Heart left ventricle (tissue), 13 donors: ENCODE results near the gene ZDHHC20.

ENCODE experiments used
- CTCF ChIP-seq, 12 donors: fragments of 200-600 bp; sonication (generic) in 4 of 12; IDR thresholded peaks; one replicate each; pipeline versions ENCODE4 v1.5.0 to v1.8.0; 2018 to 2022; ENCODE audit warnings: antibody characterized with exemption in 12 of 12, mild to moderate bottlenecking in 5 of 12
- POLR2A ChIP-seq, 2 donors: fragments of 450-650 bp; IDR thresholded peaks; one replicate each; pipeline ENCODE4 v1.6.1; 2017; ENCODE audit warnings: antibody characterized with exemption in 2 of 2, mild to moderate bottlenecking in 2 of 2, moderate library complexity in 2 of 2
- donor health status: ischemic (EF 13 %, LVEDD 7.1; RV severe dilation, severe dysfunction).
- donor health status: DM: no; HTN: yes; CAD: no.
- donor health status: DM: no; HTN: no; CAD: no.
- donor health status: ischemic (EF 25% LVEDD 6.9; RV normal size, moderate dysfunction).
- donor health status: ischemic (EF 25% LVEDD 5.7; RV mildly dilated, moderate dysfunction).
- donor health status: ischemic (EF 35%, LVEDD 5.7; RV mildly dilated, moderate dysfunction).
- donor health status: nonischemic (EF 11% LVEDD 7.7; RV severe dilation, severe dysfunction).
- donor health status: DM: yes; HTN: yes; CAD: no.
- donor health status: PGD.
- donor health status: ischemic (EF 29% LVEDD 5.4; RV normal size, mild dysfunction).
- donor health status: nonischemic (EF 23%, LVEDD 6.1; RV moderate dilation, normal function).

GRCh38 chr13:21385710-21386109 is 73.4 kb downstream of the ZDHHC20 start:
- TF ChIP-seq CTCF (IDR thresholded peaks at IDR 0.05), result no peak
- TF ChIP-seq POLR2A (IDR thresholded peaks at IDR 0.05), result no peak
